HUES6 (cell line): Measurements from ENCODE around the gene DUSP9.
A peak's percentile ranks its signal among the peaks of the same experiment; 100 is the strongest.
"Not testable (repeated sequence)": the region's sequence is repeated elsewhere in the genome, so short reads cannot be mapped to it uniquely, and the experiment has no call there.

ENCODE experiments used
- H3K27ac ChIP-seq: 2 replicates; pipeline ENCODE4 v1.7.0; 2013; ENCODE audit warnings: low read depth, mild to moderate bottlenecking, low read length, inconsistent platforms
- H3K27me3 ChIP-seq: 2 replicates; pipeline ENCODE4 v1.6.1; 2013; ENCODE audit warnings: low read length; ENCODE audit not compliant: control insufficient read depth, insufficient read depth
- H3K36me3 ChIP-seq: 2 replicates; pipeline ENCODE4 v1.6.1; 2013; ENCODE audit warnings: low read length; ENCODE audit not compliant: control insufficient read depth, insufficient read depth
- H3K4me1 ChIP-seq: 2 replicates; pipeline ENCODE4 v1.6.1; 2013; ENCODE audit warnings: low read length; ENCODE audit not compliant: control insufficient read depth, insufficient read depth
- H3K4me3 ChIP-seq: 2 replicates; pipeline ENCODE4 v1.5.1; 2013; ENCODE audit warnings: low read depth, low read length
- H3K9ac ChIP-seq: one replicate; pipeline ENCODE4 v1.6.1; 2013; ENCODE audit warnings: mild to moderate bottlenecking, low read length
- H3K9me3 ChIP-seq: 2 replicates; pipeline ENCODE4 v1.6.1; 2013; ENCODE audit warnings: low read depth, low read length; ENCODE audit not compliant: control insufficient read depth, insufficient read depth

Gene DUSP9

GRCh38 chrX:153689654-153690465 lies 42.9 kb downstream of the DUSP9 start:
- Histone ChIP-seq H3K27me3 (no peaks in the 10 kb centered on the region), H3K36me3 (peaks cover 30% of the 10 kb centered on the region), H3K4me3 (peak overlapping the region; percentile 52), H3K4me1 (peaks cover 28% of the 10 kb centered on the region), H3K27ac (no peak overlapping the region), H3K9ac (peak overlapping the region; percentile 42), H3K9me3 (peaks cover 9% of the 10 kb centered on the region; the same call in 1 of the 2 replicates)

DNA sequence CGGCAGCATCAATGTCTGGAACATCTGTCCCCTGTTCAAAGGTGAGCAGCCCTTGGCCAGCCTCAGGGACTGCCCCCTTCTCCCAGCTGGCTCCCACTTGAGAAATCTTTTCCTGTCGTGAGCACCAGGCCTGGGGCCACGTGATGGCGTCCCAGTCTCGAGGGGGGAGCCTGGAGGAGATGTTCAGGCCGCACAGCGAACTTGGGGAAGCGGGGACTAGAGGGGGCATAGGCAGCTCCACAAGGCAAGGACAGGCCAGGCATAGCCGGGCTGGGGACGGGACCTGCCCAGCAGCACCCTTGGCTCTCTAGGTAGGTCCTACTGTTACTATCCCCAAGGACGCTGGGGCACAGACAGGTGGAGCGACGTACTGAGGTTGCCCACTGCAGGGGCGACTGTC lies 43.5 kb downstream of the DUSP9 start:
- Histone ChIP-seq H3K36me3 (peaks cover 33% of the 10 kb centered on the region), H3K4me3 (no peak overlapping the region), H3K4me1 (peaks cover 22% of the 10 kb centered on the region), H3K27me3 (no peaks in the 10 kb centered on the region), H3K27ac (no peak overlapping the region), H3K9ac (no peak overlapping the region), H3K9me3 (peaks cover 9% of the 10 kb centered on the region; the same call in 1 of the 2 replicates)

DNA sequence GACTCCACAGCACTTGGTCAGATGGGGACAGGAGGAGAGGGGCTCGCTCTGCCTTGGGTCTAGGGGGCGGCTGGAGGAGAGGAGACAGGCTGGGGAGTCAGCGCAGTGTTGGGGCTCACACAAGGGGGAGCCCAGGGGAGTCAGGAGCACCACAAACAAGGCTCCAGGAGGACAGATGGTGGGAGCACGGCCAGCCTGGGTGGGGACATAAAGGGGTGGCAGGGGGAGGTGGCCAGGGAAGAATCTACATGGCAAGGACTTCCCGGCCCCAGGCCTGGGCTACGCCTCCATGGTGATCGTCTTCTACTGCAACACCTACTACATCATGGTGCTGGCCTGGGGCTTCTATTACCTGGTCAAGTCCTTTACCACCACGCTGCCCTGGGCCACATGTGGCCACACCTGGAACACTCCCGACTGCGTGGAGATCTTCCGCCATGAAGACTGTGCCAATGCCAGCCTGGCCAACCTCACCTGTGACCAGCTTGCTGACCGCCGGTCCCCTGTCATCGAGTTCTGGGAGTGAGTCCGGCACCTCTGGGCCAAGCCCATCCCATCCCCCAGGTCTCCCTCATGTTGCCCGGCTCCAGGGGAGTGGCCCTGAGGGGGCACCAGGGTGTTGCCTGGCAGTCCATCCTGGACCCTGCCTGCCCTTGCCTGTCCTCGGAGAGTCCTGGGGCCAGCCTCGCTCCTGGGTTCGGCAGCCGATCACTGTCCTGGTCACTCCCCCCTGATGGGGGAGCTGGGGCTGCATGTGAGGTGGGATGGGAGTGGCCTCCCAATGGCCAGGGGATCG lies 44.2 kb downstream of the DUSP9 start:
- Histone ChIP-seq H3K36me3 (peaks cover 40% of the 10 kb centered on the region), H3K4me1 (peaks cover 14% of the 10 kb centered on the region)
- H3K9ac ChIP-seq, H3K4me3 ChIP-seq, H3K9me3 ChIP-seq, H3K27ac ChIP-seq, H3K27me3 ChIP-seq: not testable (repeated sequence)

- H3K36me3 ChIP-seq, result peaks cover 47% of the 10 kb centered on the region
- no peak overlapping the region for H3K4me3 ChIP-seq
- H3K4me1 ChIP-seq, result peaks cover 7% of the 10 kb centered on the region; the same call in 1 of the 2 replicates
- peaks cover 3% of the 10 kb centered on the region; the same call in 1 of the 2 replicates for H3K9me3 ChIP-seq
- no peak overlapping the region for H3K9ac ChIP-seq
- H3K27ac ChIP-seq, result no peak overlapping the region
- no peaks in the 10 kb centered on the region for H3K27me3 ChIP-seq
Observed at GRCh38 chrX:153692003-153692402, 45.0 kb downstream of the DUSP9 start.

DNA sequence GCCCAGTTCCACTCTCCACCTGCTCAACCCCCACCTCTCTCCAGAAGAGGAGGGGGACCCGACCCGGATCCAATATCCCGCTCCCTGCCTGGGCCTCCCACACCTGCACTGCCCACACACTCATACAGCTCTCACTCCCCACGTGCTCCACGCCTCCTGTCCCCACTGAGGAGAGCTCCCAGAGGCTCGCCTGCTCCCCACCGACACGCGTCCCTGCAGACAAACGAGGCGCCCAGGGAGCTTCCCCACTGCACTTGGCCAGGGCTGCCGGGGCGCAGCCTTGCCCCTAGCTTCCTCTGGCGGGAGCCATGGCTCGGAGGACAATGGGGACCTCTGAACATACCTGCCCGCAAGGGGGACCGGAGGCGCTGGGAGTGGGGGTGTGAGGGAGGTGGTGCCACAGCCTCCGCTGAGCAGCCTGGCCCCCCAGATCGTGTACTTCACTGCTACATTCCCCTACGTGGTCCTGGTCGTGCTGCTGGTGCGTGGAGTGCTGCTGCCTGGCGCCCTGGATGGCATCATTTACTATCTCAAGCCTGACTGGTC lies 45.7 kb downstream of the DUSP9 start:
- H3K27me3 ChIP-seq, result no peaks in the 10 kb centered on the region
- no peak overlapping the region for H3K27ac ChIP-seq
- peaks cover 54% of the 10 kb centered on the region for H3K36me3 ChIP-seq
- H3K9ac ChIP-seq, result no peak overlapping the region
- peaks cover 7% of the 10 kb centered on the region; the same call in 1 of the 2 replicates for H3K4me1 ChIP-seq
- peaks cover 3% of the 10 kb centered on the region; the same call in 1 of the 2 replicates for H3K9me3 ChIP-seq
- no peak overlapping the region for H3K4me3 ChIP-seq

DNA sequence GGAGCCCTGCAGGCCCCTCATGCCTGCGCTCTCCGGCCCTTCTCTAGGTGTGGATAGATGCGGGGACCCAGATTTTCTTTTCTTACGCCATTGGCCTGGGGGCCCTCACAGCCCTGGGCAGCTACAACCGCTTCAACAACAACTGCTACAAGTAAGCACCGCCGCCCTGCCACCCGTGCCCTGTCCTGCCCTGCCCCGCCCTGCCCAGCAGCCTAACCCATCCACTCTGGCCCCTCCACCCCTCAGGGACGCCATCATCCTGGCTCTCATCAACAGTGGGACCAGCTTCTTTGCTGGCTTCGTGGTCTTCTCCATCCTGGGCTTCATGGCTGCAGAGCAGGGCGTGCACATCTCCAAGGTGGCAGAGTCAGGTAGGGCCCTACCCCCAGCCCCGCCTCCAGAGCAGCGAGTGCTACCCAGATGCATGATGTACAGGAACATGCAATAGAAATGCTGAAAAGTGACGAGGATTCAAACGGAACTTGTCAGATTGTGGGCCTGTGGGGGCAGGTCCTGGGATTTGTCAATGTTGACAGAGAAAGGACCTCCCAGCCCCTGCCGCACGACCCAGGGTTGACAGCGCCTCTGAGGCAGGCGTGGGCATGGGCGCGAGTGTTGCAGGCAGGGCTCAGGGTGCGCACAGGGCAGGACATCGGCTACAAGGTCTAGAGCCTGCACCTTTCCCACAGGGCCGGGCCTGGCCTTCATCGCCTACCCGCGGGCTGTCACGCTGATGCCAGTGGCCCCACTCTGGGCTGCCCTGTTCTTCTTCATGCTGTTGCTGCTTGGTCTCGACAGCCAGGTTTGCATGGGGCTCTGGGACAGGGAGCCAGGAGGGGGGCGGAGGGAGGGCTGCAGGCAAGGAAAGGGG lies 46.4 kb downstream of the DUSP9 start:
- Histone ChIP-seq H3K9me3 (peaks cover 3% of the 10 kb centered on the region; the same call in 1 of the 2 replicates), H3K4me3 (no peak overlapping the region), H3K9ac (no peak overlapping the region), H3K36me3 (peaks cover 57% of the 10 kb centered on the region), H3K27me3 (no peaks in the 10 kb centered on the region), H3K27ac (no peak overlapping the region), H3K4me1 (peaks cover 7% of the 10 kb centered on the region; the same call in 1 of the 2 replicates)

DNA sequence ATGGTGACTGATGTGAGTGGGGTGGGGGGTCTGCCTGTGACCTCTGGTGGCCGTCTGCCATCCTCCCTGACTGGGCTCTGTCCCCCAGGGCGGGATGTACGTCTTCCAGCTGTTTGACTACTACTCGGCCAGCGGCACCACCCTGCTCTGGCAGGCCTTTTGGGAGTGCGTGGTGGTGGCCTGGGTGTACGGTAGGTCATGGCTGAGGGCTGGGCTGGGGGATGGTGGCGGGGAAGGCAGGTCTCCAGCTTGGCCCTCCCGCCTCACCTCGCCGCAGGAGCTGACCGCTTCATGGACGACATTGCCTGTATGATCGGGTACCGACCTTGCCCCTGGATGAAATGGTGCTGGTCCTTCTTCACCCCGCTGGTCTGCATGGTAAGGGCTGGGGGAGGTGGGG lies 47.3 kb downstream of the DUSP9 start:
- not testable (repeated sequence) for H3K9me3 ChIP-seq, H3K27ac ChIP-seq, H3K4me1 ChIP-seq, H3K9ac ChIP-seq, H3K4me3 ChIP-seq, H3K27me3 ChIP-seq
- peaks cover 60% of the 10 kb centered on the region for H3K36me3 ChIP-seq

GRCh38 chrX:153694687-153695270 lies 47.8 kb downstream of the DUSP9 start:
- Histone ChIP-seq H3K36me3 (peaks cover 65% of the 10 kb centered on the region), H3K4me1 (peaks cover 2% of the 10 kb centered on the region; the same call in 1 of the 2 replicates), H3K9ac (no peak overlapping the region), H3K27ac (no peak overlapping the region), H3K27me3 (no peaks in the 10 kb centered on the region), H3K9me3 (peaks cover 3% of the 10 kb centered on the region; the same call in 1 of the 2 replicates), H3K4me3 (no peak overlapping the region)

DNA sequence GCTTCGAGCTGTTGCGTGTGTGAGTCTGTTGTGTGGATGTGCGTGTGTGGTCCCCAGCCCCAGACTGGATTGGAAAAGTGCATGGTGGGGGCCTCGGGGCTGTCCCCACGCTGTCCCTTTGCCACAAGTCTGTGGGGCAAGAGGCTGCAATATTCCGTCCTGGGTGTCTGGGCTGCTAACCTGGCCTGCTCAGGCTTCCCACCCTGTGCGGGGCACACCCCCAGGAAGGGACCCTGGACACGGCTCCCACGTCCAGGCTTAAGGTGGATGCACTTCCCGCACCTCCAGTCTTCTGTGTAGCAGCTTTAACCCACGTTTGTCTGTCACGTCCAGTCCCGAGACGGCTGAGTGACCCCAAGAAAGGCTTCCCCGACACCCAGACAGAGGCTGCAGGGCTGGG lies 49.1 kb downstream of the DUSP9 start:
- Histone ChIP-seq H3K4me1 (no peaks in the 10 kb centered on the region), H3K27ac (no peak overlapping the region), H3K27me3 (no peaks in the 10 kb centered on the region), H3K9me3 (peaks cover 3% of the 10 kb centered on the region; the same call in 1 of the 2 replicates), H3K36me3 (peaks cover 70% of the 10 kb centered on the region), H3K9ac (no peak overlapping the region), H3K4me3 (no peak overlapping the region)

DNA sequence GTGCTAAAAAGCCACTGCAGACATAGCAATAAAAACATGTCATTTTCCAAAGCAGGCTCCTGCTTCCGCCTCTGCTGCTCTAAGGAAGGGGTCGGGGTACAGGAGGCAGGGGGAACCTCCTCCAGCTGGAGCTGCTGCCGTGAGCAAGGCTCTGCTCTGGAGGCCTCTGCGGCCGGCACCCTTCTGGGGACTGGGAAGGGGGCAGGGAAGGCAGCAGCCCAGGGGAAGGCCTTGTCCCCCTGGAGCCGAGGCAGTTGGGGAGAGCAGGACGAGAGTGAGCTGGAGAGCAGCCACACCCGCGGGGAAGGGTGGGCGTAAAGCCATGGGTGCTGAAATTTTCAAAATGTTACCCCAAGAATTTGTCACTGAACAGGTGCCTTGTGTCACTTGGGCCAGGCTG lies 49.5 kb downstream of the DUSP9 start:
- not testable (repeated sequence) for H3K9me3 ChIP-seq, H3K27ac ChIP-seq, H3K27me3 ChIP-seq, H3K9ac ChIP-seq, H3K4me1 ChIP-seq, H3K4me3 ChIP-seq
- peaks cover 70% of the 10 kb centered on the region for H3K36me3 ChIP-seq
